ENCODE measurements around the gene SFI1.

SFI1 gene

GRCh38 chr22:31561238-31561887, 65.0 kb downstream of the SFI1 start:
- TF ChIP-seq CTCF (IDR thresholded peaks at IDR 0.05): no peak
- Histone ChIP-seq H3K36me3 (peaks cover 64% of the 10 kb centered on the region), H3K4me1 (ENCODE audit: control insufficient read depth in 1 of 2, insufficient read depth in 1 of 2, low read depth in 1 of 2, low read length in 1 of 2) (no peaks in the 10 kb centered on the region), H3K27ac (no peak overlapping the region), H3K9me3 (no peaks in the 10 kb centered on the region), H3K4me3 (ENCODE audit: low read depth in 1 of 2, low read length in 1 of 2) (no peak overlapping the region), H3K27me3 (no peaks in the 10 kb centered on the region)

GRCh38 chr22:31561970-31562369, 65.6 kb downstream of the SFI1 start:
- peaks cover 66% of the 10 kb centered on the region for H3K36me3 ChIP-seq
- H3K4me1 ChIP-seq (ENCODE audit: control insufficient read depth in 1 of 2, insufficient read depth in 1 of 2, low read depth in 1 of 2, low read length in 1 of 2): no peaks in the 10 kb centered on the region
- H3K9me3 ChIP-seq: no peaks in the 10 kb centered on the region
- no peaks in the 10 kb centered on the region for H3K27me3 ChIP-seq
- TF ChIP-seq CTCF (IDR thresholded peaks at IDR 0.05): no peak
- no peak overlapping the region for H3K4me3 ChIP-seq (ENCODE audit: low read depth in 1 of 2, low read length in 1 of 2)
- no peak overlapping the region for H3K27ac ChIP-seq

GRCh38 chr22:31566484-31566883, 70.1 kb downstream of the SFI1 start:
- Histone ChIP-seq H3K27ac (no peak overlapping the region), H3K4me1 (ENCODE audit: control insufficient read depth in 1 of 2, insufficient read depth in 1 of 2, low read depth in 1 of 2, low read length in 1 of 2) (no peaks in the 10 kb centered on the region), H3K27me3 (no peaks in the 10 kb centered on the region), H3K36me3 (peaks cover 36% of the 10 kb centered on the region), H3K9me3 (no peaks in the 10 kb centered on the region), H3K4me3 (ENCODE audit: low read depth in 1 of 2, low read length in 1 of 2) (no peak overlapping the region)
- TF ChIP-seq CTCF (IDR thresholded peaks at IDR 0.05): no peak

- H3K27ac ChIP-seq: no peak overlapping the region
Observed at GRCh38 chr22:31567196-31567595, 70.9 kb downstream of the SFI1 start.

GRCh38 chr22:31567702-31568101, 71.4 kb downstream of the SFI1 start:
- no peaks in the 10 kb centered on the region for H3K4me1 ChIP-seq (ENCODE audit: control insufficient read depth in 1 of 2, insufficient read depth in 1 of 2, low read depth in 1 of 2, low read length in 1 of 2)
- no peak overlapping the region for H3K4me3 ChIP-seq (ENCODE audit: low read depth in 1 of 2, low read length in 1 of 2)
- no peak overlapping the region for H3K27ac ChIP-seq
- H3K36me3 ChIP-seq: peaks cover 38% of the 10 kb centered on the region
- no peaks in the 10 kb centered on the region for H3K9me3 ChIP-seq
- H3K27me3 ChIP-seq: no peaks in the 10 kb centered on the region
- TF ChIP-seq CTCF (IDR thresholded peaks at IDR 0.05): no peak

More at GRCh38 chr22:31567196-31567595, 70.9 kb downstream of the SFI1 start:
- Histone ChIP-seq H3K27me3 (no peaks in the 10 kb centered on the region), H3K4me3 (ENCODE audit: low read depth in 1 of 2, low read length in 1 of 2) (no peak overlapping the region), H3K9me3 (no peaks in the 10 kb centered on the region), H3K36me3 (peaks cover 33% of the 10 kb centered on the region), H3K4me1 (ENCODE audit: control insufficient read depth in 1 of 2, insufficient read depth in 1 of 2, low read depth in 1 of 2, low read length in 1 of 2) (no peaks in the 10 kb centered on the region)
- no peak for TF ChIP-seq CTCF (IDR thresholded peaks at IDR 0.05)
